ENCODE results near the gene DLG3. TPM values are rescaled to one million over a fixed set of nuclear protein-coding genes. Genes with fewer than 3 reads are reported as not detected.

Gene DLG3
- total RNA-seq, 1 donor from 2014 or later = 6.5 TPM

DNA sequence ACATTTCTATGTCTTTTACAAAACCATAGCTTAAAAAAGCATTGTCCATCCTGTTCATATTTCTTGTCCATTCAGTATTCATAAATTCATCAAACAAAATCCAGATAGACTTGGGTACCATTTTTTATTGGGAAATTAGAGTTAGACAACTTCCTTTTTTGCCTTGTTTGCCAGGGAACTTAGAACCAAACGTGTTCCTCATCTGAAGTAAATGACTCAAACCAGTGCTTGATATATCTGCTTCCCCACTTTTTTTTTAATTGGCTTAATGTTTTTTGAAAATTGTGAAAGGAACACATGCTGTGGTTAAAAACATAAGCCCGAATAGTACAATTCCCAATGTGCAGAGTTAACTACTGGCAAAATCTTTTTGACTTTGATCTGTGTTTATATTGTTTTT is 44.2 kb downstream of the DLG3 start:
- Histone ChIP-seq H3K27me3 (no peaks in the 10 kb centered on the region), H3K36me3 (peaks cover 4 to 9% of the 10 kb centered on the region in 2 donors), H3K9me3 (no peaks in the 10 kb centered on the region), H3K4me1 (no peaks in the 10 kb centered on the region), H3K27ac (no peak overlapping the region), H3K4me3 (no peak overlapping the region)
- no peak for DNase-seq (ENCODE audit: low spot score in 2 of 2)
- intact Hi-C loops (cut with DNase I) = no loop called here
- TF ChIP-seq, protein P1, sequence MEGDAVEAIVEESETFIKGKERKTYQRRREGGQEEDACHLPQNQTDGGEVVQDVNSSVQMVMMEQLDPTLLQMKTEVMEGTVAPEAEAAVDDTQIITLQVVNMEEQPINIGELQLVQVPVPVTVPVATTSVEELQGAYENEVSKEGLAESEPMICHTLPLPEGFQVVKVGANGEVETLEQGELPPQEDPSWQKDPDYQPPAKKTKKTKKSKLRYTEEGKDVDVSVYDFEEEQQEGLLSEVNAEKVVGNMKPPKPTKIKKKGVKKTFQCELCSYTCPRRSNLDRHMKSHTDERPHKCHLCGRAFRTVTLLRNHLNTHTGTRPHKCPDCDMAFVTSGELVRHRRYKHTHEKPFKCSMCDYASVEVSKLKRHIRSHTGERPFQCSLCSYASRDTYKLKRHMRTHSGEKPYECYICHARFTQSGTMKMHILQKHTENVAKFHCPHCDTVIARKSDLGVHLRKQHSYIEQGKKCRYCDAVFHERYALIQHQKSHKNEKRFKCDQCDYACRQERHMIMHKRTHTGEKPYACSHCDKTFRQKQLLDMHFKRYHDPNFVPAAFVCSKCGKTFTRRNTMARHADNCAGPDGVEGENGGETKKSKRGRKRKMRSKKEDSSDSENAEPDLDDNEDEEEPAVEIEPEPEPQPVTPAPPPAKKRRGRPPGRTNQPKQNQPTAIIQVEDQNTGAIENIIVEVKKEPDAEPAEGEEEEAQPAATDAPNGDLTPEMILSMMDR (IDR thresholded peaks at IDR 0.05) = no peak

DNA sequence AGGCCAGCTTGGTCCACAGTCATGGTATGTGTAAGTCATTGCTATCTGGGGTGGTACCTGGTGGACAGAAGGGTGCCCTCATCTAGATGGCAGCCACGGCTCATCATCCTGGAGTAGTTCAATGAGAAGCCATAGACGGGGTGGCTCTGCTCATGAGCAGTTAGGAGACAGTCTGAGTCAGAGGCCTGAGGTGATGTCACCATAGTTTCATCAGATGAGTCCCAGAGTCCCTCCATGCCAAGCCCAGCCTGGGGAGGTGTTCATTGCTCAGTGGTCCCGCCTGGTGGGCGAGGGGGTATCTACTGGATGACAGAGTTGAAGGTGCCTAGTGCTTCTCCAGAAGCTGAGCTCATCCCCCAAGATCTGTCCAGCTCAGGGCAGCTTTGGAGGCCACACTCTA is 49.8 kb downstream of the DLG3 start:
- DNase-seq (ENCODE audit: low spot score in 2 of 2) = no peak
- Histone ChIP-seq H3K27ac (no peak overlapping the region), H3K9me3 (no peaks in the 10 kb centered on the region), H3K27me3 (no peaks in the 10 kb centered on the region), H3K36me3 (peaks cover 11 to 18% of the 10 kb centered on the region in 2 donors), H3K4me3 (no peak overlapping the region), H3K4me1 (no peaks in the 10 kb centered on the region)
- intact Hi-C loops (cut with DNase I) = no loop called here
- TF ChIP-seq, protein P1 (IDR thresholded peaks at IDR 0.05) = no peak

DNA sequence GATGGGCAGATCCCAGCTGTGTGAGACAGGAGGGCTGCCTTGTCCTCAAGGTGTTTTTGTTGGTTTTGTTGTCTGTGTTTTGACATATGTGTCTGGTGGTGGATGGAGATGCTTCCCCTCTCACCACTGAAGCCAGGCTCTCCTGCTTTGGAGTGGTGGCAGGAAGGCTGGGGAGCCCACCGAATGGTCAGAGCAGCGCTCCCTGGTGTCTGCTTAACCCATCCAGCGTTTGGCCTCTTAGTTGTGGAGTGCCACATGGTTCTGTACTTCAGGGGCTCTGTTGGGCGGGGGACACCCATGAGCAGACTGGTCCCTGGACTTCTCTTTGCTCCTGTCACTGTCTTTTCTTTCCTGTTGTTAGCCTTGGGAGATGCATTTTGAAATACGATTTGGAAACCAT is 51.9 kb downstream of the DLG3 start:
- Histone ChIP-seq H3K27me3 (no peaks in the 10 kb centered on the region), H3K4me1 (no peaks in the 10 kb centered on the region), H3K9me3 (no peaks in the 10 kb centered on the region), H3K36me3 (peaks cover 18 to 26% of the 10 kb centered on the region in 2 donors), H3K4me3 (no peak overlapping the region), H3K27ac (no peak overlapping the region)
- TF ChIP-seq, protein P1 (IDR thresholded peaks at IDR 0.05) = no peak
- intact Hi-C loops (cut with DNase I) = no loop called here
- no peak for DNase-seq (ENCODE audit: low spot score in 2 of 2)

DNA sequence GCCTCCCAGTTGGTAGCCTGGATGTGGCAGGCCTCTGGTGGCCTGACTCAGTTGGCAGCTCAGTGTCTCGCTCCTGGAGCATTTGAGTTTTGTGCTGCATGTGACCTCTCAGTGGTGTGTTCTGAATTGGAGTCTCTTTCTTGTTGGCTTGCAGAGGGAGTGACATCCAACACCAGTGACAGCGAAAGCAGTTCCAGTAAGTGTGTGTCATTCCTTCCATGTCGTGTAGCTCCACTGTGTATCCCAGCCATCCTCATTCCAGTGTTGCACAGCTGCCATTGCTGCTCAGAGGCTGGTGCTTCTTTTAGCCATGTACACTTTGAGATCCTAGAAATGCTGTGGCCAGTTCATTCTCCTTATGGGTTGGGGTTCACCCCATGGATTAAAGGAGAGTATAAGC is 52.4 kb downstream of the DLG3 start:
- intact Hi-C loops (cut with DNase I) = no loop called here
- no peak for DNase-seq (ENCODE audit: low spot score in 2 of 2)
- Histone ChIP-seq H3K27me3 (no peaks in the 10 kb centered on the region), H3K27ac (no peak overlapping the region), H3K4me1 (no peaks in the 10 kb centered on the region), H3K4me3 (no peak overlapping the region), H3K9me3 (no peaks in the 10 kb centered on the region), H3K36me3 (peaks cover 18 to 30% of the 10 kb centered on the region in 2 donors)
- TF ChIP-seq, protein P1 (IDR thresholded peaks at IDR 0.05) = no peak

DNA sequence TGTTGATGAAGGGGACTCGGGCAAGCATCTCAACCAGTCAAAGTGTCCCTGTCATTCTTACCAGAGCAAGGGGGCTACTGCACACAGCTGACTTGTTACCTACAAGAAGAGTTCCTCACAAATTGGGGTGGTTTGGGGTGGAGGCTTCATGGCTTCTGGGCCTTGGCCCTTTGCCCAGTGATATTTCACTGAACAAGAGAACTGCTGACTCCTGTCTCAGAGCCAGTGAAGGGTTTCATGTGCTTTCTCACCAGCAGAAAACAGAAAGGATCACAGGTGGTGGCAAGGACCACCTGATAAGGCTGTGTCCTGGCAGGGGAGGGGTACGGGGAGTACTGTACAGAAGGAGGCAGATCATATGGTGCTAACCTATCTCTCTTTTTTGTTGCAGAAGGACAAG is 53.5 kb downstream of the DLG3 start:
- Histone ChIP-seq H3K36me3 (peaks cover 20 to 28% of the 10 kb centered on the region in 2 donors), H3K4me3 (no peak overlapping the region), H3K27me3 (no peaks in the 10 kb centered on the region), H3K27ac (no peak overlapping the region), H3K9me3 (no peaks in the 10 kb centered on the region), H3K4me1 (no peaks in the 10 kb centered on the region)
- intact Hi-C loops (cut with DNase I) = no loop called here
- DNase-seq (ENCODE audit: low spot score in 2 of 2) = no peak
- TF ChIP-seq, protein P1 (IDR thresholded peaks at IDR 0.05) = no peak

DNA sequence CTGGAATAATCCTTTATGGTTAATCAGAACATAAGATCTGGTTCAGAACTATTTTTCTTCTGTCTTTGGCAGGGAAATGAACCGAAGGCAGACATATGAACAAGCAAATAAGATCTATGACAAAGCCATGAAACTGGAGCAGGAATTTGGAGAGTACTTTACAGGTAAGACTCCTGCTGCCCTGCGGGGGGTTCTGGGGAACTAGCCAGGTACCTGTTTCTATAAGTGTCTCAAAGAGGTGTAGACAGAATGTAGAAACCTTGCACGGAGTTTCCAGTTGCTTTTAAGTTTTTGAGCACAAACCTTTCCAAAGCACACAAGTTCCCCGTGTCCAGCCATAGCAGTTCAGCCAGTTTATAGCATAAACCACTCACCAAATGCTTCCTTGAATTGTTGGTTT is 56.2 kb downstream of the DLG3 start:
- intact Hi-C loops (cut with DNase I) = no loop called here
- no peaks in the 10 kb centered on the region for H3K9me3 ChIP-seq
- H3K4me3 ChIP-seq = no peak overlapping the region
- H3K36me3 ChIP-seq = peaks cover 16 to 17% of the 10 kb centered on the region in 2 donors
- DNase-seq (ENCODE audit: low spot score in 2 of 2) = no peak
- no peaks in the 10 kb centered on the region for H3K4me1 ChIP-seq
- no peaks in the 10 kb centered on the region for H3K27me3 ChIP-seq
- H3K27ac ChIP-seq = no peak overlapping the region
- TF ChIP-seq, protein P1 (IDR thresholded peaks at IDR 0.05) = no peak

Data from ascending aorta (tissue), 2 donors.